ENCODE results near the gene MAP3K19.
"Not testable (repeated sequence)": the region's sequence is repeated elsewhere in the genome, so short reads cannot be mapped to it uniquely, and the experiment has no call there.

MAP3K19 gene

DNA sequence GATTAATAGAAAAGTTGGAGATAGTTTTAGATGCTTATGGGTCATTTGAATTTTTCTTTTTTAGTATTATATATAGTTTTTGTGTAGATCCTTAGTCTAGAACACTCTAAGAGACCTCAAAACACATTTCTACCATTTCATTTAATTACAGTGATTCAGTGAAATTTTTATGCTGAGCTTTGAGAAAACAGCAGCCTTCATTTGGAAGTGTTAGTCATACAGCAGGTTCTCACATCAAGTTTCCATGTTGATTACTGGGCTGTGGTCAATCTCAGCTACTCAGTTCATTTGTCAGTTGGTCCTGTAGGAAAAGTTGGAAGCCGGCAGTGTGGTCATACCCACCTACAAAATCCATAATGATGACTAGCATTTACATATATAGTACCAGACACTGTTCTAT, 37.9 kb downstream of the MAP3K19 start:
- no peak overlapping the region for H3K4me3 ChIP-seq (ENCODE audit: low read length)
- no peaks in the 10 kb centered on the region for H3K9me3 ChIP-seq (ENCODE audit: control insufficient read depth, low read length)
- H3K27me3 ChIP-seq (ENCODE audit: control insufficient read depth, insufficient read depth, low read length): peaks cover 7% of the 10 kb centered on the region
- no peaks in the 10 kb centered on the region for H3K36me3 ChIP-seq (ENCODE audit: control insufficient read depth, insufficient read depth, low read length)
- H3K4me1 ChIP-seq (ENCODE audit: control insufficient read depth, insufficient read depth, low read length): no peaks in the 10 kb centered on the region
- no peak overlapping the region for H3K9ac ChIP-seq (ENCODE audit: low read length)

DNA sequence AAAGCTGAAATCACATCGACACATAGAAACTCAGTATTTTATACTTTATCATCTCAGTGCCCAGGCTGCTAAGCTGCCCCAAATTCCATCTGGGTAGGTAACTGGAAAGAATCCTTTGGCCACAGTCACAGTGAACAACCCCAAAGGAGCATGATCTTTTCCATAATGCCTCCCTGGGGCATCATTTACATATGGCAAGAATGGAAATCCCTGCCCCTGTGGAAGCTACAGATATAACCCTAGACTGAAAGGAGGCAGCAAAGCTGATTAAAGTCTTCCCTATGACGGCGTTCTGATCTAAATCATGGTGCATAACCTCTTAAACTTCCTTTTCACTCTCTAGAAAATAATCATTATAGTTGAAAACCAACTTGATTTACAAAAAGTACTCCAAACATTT, 41.5 kb downstream of the MAP3K19 start:
- Histone ChIP-seq H3K27me3 (ENCODE audit: control insufficient read depth, insufficient read depth, low read length) (peaks cover 8% of the 10 kb centered on the region), H3K36me3 (ENCODE audit: control insufficient read depth, insufficient read depth, low read length) (no peaks in the 10 kb centered on the region), H3K4me3 (ENCODE audit: low read length) (no peak overlapping the region), H3K4me1 (ENCODE audit: control insufficient read depth, insufficient read depth, low read length) (no peaks in the 10 kb centered on the region), H3K9ac (ENCODE audit: low read length) (no peak overlapping the region), H3K9me3 (ENCODE audit: control insufficient read depth, low read length) (no peaks in the 10 kb centered on the region)

DNA sequence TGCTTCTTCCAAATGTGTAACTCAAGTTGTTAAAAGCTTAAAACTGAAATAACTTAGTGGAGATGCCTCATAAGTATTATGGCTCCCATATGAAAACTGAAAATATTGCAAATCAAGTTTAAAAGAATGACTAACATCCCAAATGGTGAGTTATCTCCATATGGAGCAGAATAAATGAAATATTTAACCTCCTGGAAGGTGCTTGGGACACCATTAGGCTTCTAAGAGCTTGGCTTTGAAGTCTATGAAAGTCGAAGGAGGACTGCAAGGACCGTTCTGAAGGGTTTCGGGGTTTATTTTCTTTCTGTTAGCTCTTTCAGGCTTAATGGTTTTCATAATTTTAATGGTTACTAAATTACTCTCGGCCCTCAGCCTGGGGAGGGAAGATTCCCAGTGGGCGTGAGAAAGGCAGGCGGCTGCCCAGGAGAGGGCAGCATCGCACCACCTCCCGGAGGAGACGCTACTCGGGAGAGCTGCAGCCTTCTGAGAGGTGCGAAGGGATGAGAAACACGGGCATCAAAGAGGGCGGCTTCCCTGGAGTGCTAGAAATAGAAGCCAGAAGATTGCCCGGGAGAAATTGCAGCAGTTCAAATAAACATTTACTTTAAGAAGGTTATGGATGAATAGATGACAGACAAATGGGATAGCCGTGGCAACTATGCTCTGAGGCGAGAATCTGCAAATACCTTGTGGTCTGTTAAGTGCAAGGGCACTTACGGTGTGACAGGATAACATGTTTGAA, 43.1 kb downstream of the MAP3K19 start:
- no peak overlapping the region for H3K4me3 ChIP-seq (ENCODE audit: low read length)
- no peaks in the 10 kb centered on the region for H3K9me3 ChIP-seq (ENCODE audit: control insufficient read depth, low read length)
- no peak overlapping the region for H3K9ac ChIP-seq (ENCODE audit: low read length)
- H3K27me3 ChIP-seq (ENCODE audit: control insufficient read depth, insufficient read depth, low read length): peaks cover 8% of the 10 kb centered on the region
- H3K4me1 ChIP-seq (ENCODE audit: control insufficient read depth, insufficient read depth, low read length): no peaks in the 10 kb centered on the region
- no peaks in the 10 kb centered on the region for H3K36me3 ChIP-seq (ENCODE audit: control insufficient read depth, insufficient read depth, low read length)

DNA sequence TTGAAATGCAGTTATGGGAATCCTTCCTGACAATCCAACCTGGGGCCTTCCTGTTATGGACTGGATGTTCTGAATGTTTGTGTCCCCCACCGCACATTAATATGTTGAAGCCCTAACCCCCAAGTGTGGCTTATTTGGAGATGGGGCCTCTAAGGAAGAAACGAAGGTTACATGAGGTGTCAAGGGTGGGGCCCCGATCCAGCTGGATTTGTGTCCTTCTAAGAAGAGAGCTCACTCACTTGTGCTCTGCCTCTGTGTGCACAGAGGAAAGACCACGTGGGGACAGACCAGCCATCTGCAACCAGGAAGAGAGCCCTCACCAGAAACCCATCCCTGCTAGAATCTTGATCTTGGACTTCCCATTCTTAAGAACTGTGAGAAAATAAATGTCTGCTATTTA, 44.4 kb downstream of the MAP3K19 start:
- peaks cover 8% of the 10 kb centered on the region for H3K27me3 ChIP-seq (ENCODE audit: control insufficient read depth, insufficient read depth, low read length)
- no peaks in the 10 kb centered on the region for H3K9me3 ChIP-seq (ENCODE audit: control insufficient read depth, low read length)
- no peaks in the 10 kb centered on the region for H3K4me1 ChIP-seq (ENCODE audit: control insufficient read depth, insufficient read depth, low read length)
- H3K4me3 ChIP-seq (ENCODE audit: low read length): no peak overlapping the region
- H3K36me3 ChIP-seq (ENCODE audit: control insufficient read depth, insufficient read depth, low read length): no peaks in the 10 kb centered on the region
- no peak overlapping the region for H3K9ac ChIP-seq (ENCODE audit: low read length)

DNA sequence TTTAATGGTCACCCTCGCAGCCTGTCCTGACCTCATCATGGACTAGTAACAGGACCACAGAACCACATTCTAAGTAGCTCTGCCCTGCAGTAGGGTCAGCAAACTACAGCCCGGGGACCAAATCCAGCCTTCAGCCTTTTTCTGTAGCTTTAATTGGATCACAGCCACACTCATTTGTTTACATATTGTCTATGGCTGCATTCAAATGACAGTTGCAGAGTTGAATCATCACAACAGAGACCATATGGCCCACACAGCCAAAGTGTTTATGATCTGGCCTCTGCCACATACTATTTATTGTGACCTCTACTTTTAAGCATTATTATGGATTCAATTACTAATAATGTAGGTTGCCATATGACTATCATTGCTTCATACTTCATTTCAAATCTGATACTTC, 47.7 kb downstream of the MAP3K19 start:
- H3K36me3 ChIP-seq (ENCODE audit: control insufficient read depth, insufficient read depth, low read length): no peaks in the 10 kb centered on the region
- H3K27me3 ChIP-seq (ENCODE audit: control insufficient read depth, insufficient read depth, low read length): peaks cover 2% of the 10 kb centered on the region
- no peaks in the 10 kb centered on the region for H3K4me1 ChIP-seq (ENCODE audit: control insufficient read depth, insufficient read depth, low read length)
- no peak overlapping the region for H3K9ac ChIP-seq (ENCODE audit: low read length)
- H3K9me3 ChIP-seq (ENCODE audit: control insufficient read depth, low read length): no peaks in the 10 kb centered on the region
- H3K4me3 ChIP-seq (ENCODE audit: low read length): no peak overlapping the region

DNA sequence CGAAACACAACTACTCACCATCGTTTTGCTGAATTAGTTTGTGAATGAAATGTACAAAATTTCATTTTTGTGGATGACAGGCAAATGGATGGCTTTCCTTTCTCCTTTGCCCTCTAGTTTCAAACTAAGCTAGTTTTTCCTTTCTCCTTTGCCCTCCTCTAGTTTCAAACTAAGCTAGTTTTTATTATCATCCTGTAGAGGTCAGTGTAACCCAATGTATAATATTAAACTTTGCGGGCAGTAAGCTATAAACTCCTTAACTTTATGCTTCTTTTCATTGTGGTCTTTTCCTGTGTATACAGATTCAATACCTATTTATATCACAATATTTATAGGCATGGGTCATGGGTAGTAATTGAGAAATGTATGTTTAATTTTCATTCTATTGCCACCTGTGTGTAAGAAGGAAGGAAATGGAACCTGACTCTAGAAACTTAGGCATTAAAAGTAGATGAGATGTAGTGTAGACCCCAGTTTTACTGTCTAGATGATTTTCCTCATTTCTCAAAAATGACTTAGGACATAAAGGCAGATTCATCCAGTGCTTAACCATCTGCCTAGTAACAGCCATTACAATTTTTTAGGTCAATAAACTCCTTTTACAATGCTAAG, 58.1 kb downstream of the MAP3K19 start:
- Histone ChIP-seq H3K9ac (ENCODE audit: low read length) (no peak overlapping the region), H3K36me3 (ENCODE audit: control insufficient read depth, insufficient read depth, low read length) (no peaks in the 10 kb centered on the region), H3K27me3 (ENCODE audit: control insufficient read depth, insufficient read depth, low read length) (no peaks in the 10 kb centered on the region), H3K4me3 (ENCODE audit: low read length) (no peak overlapping the region), H3K9me3 (ENCODE audit: control insufficient read depth, low read length) (no peaks in the 10 kb centered on the region), H3K4me1 (ENCODE audit: control insufficient read depth, insufficient read depth, low read length) (no peaks in the 10 kb centered on the region)

DNA sequence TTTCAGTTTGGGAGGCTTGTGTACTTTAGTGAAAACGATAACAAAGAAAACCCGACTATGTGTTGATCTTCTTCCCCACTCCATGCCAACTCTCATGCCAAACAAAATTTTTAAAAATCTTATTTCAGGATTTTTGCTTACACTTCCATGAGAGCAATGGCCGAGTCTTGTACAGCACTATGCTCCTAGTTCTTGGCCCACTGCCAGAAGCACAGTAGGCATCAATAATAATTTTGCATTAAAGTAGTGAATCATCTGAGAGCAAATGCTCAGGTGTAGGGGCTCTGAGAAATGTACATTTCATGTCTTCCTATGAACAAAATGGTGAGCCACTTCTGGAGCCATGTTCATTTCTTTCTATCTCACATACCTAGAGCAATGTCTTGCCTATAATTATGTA, 62.2 kb downstream of the MAP3K19 start:
- Histone ChIP-seq H3K9me3 (ENCODE audit: control insufficient read depth, low read length) (no peaks in the 10 kb centered on the region), H3K9ac (ENCODE audit: low read length) (no peak overlapping the region), H3K27me3 (ENCODE audit: control insufficient read depth, insufficient read depth, low read length) (no peaks in the 10 kb centered on the region), H3K4me1 (ENCODE audit: control insufficient read depth, insufficient read depth, low read length) (no peaks in the 10 kb centered on the region), H3K4me3 (ENCODE audit: low read length) (no peak overlapping the region), H3K36me3 (ENCODE audit: control insufficient read depth, insufficient read depth, low read length) (no peaks in the 10 kb centered on the region)

DNA sequence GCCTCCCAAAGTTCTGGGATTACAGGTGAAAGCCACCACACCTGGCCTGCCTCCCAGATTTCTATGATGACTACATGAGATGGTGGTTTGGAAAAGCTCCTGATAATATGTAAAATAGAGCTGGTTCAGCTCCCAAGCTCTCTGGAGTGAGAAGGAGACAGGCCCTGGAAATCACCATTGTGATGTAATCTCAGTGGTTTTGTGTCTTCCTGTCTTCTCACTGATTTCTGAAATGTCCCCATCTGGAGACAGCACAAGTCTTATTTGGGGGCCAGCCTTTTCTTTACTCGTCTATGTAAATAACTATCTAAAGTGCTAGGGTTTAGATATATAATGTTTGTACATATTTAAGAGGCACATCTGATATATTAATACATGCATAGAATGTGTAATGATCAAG, 64.6 kb downstream of the MAP3K19 start:
- Histone ChIP-seq H3K27me3 (ENCODE audit: control insufficient read depth, insufficient read depth, low read length) (no peaks in the 10 kb centered on the region), H3K36me3 (ENCODE audit: control insufficient read depth, insufficient read depth, low read length) (no peaks in the 10 kb centered on the region), H3K9ac (ENCODE audit: low read length) (no peak overlapping the region), H3K9me3 (ENCODE audit: control insufficient read depth, low read length) (no peaks in the 10 kb centered on the region), H3K4me3 (ENCODE audit: low read length) (no peak overlapping the region), H3K4me1 (ENCODE audit: control insufficient read depth, insufficient read depth, low read length) (no peaks in the 10 kb centered on the region)

DNA sequence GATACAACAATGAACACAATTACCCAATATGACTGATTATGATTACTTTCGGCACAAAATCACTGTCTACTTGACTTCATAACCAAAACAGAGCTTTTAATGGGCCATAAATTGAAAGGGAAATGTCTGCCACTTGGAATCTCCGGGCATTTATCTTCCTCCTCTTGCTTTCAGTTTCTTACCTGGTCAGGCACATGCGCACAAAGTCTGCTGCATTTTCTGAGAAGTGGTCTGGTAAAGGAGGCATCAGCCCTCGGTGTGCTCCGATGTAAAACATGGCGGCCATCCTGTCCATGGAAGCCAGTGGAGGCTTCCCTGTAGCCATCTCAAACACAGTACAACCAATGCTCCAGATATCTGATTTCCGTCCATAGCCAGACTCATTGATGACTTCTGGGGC, 66.6 kb downstream of the MAP3K19 start:
- Histone ChIP-seq H3K4me3 (ENCODE audit: low read length) (no peak overlapping the region), H3K36me3 (ENCODE audit: control insufficient read depth, insufficient read depth, low read length) (no peaks in the 10 kb centered on the region), H3K9me3 (ENCODE audit: control insufficient read depth, low read length) (no peaks in the 10 kb centered on the region), H3K4me1 (ENCODE audit: control insufficient read depth, insufficient read depth, low read length) (no peaks in the 10 kb centered on the region), H3K9ac (ENCODE audit: low read length) (no peak overlapping the region), H3K27me3 (ENCODE audit: control insufficient read depth, insufficient read depth, low read length) (no peaks in the 10 kb centered on the region)

DNA sequence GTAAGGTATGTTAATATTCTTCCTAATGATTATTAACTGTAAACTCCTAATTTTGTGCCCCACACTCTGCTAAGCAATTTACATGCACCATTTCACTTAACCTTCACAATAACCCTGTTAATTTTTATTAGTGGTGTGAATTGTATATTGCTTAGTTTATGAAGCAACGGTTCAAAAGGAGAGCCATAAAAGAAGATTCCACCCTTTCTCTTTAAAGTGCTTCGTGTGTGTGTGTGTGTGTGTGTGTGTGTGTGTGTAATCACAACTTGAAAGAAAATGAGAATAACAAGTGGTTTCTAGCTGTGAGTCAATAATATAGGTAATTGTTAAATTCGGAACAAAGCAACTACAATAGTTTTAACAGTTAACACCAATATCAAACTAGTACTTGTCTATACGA, 68.0 kb downstream of the MAP3K19 start:
- Histone ChIP-seq H3K4me1 (ENCODE audit: control insufficient read depth, insufficient read depth, low read length) (no peaks in the 10 kb centered on the region), H3K27me3 (ENCODE audit: control insufficient read depth, insufficient read depth, low read length) (no peaks in the 10 kb centered on the region), H3K36me3 (ENCODE audit: control insufficient read depth, insufficient read depth, low read length) (no peaks in the 10 kb centered on the region), H3K9ac (ENCODE audit: low read length) (no peak overlapping the region), H3K9me3 (ENCODE audit: control insufficient read depth, low read length) (no peaks in the 10 kb centered on the region), H3K4me3 (ENCODE audit: low read length) (no peak overlapping the region)

DNA sequence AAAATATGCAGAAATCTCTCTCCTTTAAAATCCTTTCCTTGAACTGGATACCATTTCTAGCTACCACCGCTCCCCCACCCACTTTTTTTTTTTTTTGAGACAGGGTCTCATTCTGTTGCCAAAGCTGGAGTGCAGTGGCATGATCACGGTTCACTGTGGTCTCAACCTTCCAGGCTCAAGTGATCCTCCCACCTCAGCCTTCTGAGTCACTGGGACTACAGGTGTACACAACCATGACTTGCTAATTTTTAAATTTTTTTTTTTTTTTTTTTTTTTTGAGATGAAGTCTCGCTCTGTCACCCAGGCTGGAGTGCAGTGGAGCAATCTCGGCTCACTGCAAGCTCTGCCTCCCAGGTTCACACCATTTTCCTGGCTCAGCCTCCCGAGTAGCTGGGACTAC, 70.1 kb downstream of the MAP3K19 start:
- not testable (repeated sequence) for H3K9me3 ChIP-seq (ENCODE audit: control insufficient read depth, low read length); H3K27me3 ChIP-seq (ENCODE audit: control insufficient read depth, insufficient read depth, low read length); H3K4me3 ChIP-seq (ENCODE audit: low read length); H3K36me3 ChIP-seq (ENCODE audit: control insufficient read depth, insufficient read depth, low read length); H3K9ac ChIP-seq (ENCODE audit: low read length); H3K4me1 ChIP-seq (ENCODE audit: control insufficient read depth, insufficient read depth, low read length)

DNA sequence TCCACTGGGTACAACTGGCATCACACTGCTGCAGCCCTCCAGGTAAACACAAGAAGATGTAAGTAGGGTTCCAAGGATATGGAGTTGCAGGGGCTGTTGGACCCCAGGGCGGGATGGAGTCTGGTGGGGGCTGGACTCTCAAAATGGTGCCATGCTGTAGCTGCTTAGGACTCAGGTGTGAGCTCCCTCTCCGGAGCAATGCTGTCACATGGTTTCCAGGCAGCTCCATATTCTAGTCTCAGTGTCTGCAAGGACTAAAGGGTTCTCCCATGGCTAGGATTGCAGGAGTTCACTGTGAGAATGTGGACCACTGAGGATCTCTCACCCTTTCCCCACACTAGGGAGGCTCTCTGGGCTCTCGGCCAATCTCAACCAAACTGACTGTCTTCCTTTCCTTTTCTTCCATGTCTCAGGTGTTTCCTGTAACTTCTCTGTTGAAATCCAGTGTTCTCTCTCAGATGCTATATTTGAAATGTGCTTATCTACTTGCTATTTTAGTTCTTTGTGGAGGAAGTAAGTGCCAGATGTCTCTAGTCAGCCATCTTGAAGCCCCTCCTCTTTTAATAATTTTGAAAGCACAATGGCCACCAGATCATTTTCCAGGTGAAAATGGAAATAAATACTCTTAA, 71.1 kb downstream of the MAP3K19 start:
- no peak overlapping the region for H3K9ac ChIP-seq (ENCODE audit: low read length)
- H3K36me3 ChIP-seq (ENCODE audit: control insufficient read depth, insufficient read depth, low read length): no peaks in the 10 kb centered on the region
- H3K4me1 ChIP-seq (ENCODE audit: control insufficient read depth, insufficient read depth, low read length): no peaks in the 10 kb centered on the region
- H3K9me3 ChIP-seq (ENCODE audit: control insufficient read depth, low read length): no peaks in the 10 kb centered on the region
- H3K4me3 ChIP-seq (ENCODE audit: low read length): no peak overlapping the region
- no peaks in the 10 kb centered on the region for H3K27me3 ChIP-seq (ENCODE audit: control insufficient read depth, insufficient read depth, low read length)

All from mucosa of stomach (tissue), 1 donor.